BE2C (cell line): ENCODE measurements around the gene ASIC5.

Source experiments
- DNase-seq: peaks from one replicate; pipeline ENCODE4 v3.0.0-alpha.2; 2020
- H3K27me3 ChIP-seq: fragments of 250-450 bp; sonication (Bioruptor Pico); 2 replicates; pipeline ENCODE4 v1.5.1; 2020; ENCODE audit warnings: mild to moderate bottlenecking
- H3K36me3 ChIP-seq: fragments of 250-450 bp; sonication (Bioruptor Pico); 2 replicates; pipeline ENCODE4 v1.5.1; 2020; ENCODE audit warnings: mild to moderate bottlenecking
- H3K4me1 ChIP-seq: fragments of 250-450 bp; sonication (Bioruptor Pico); 2 replicates; pipeline ENCODE4 v1.5.1; 2020
- H3K4me3 ChIP-seq: 2 replicates; pipeline ENCODE4 v1.5.1; 2011; ENCODE audit warnings: low read depth, low read length
- H3K9me3 ChIP-seq: fragments of 250-450 bp; sonication (Bioruptor Pico); 2 replicates; pipeline ENCODE4 v1.5.1; 2020
- CTCF ChIP-seq: IDR thresholded peaks from 2 replicates; pipeline ENCODE4 v1.5.1; 2012; ENCODE audit warnings: mild to moderate bottlenecking, low read depth, low read length

The ASIC5 gene

GRCh38 chr4:155846929-155847328 lies 19.1 kb downstream of the ASIC5 start:
- Histone ChIP-seq H3K4me1 (no peaks in the 10 kb centered on the region), H3K4me3 (no peak overlapping the region), H3K9me3 (no peaks in the 10 kb centered on the region), H3K36me3 (no peaks in the 10 kb centered on the region), H3K27me3 (no peaks in the 10 kb centered on the region)
- TF ChIP-seq CTCF: no peak
- DNase-seq: no peak

- no peaks in the 10 kb centered on the region for H3K36me3 ChIP-seq
- peaks cover 3% of the 10 kb centered on the region for H3K27me3 ChIP-seq
- no peak for DNase-seq
- no peaks in the 10 kb centered on the region for H3K9me3 ChIP-seq
- H3K4me1 ChIP-seq: no peaks in the 10 kb centered on the region
- no peak overlapping the region for H3K4me3 ChIP-seq
- no peak for TF ChIP-seq CTCF
Measured at GRCh38 chr4:155842080-155842479, 24.0 kb downstream of the ASIC5 start.

- Histone ChIP-seq H3K4me3 (no peak overlapping the region), H3K4me1 (no peaks in the 10 kb centered on the region), H3K9me3 (no peaks in the 10 kb centered on the region; the same call in 1 of the 2 replicates), H3K27me3 (peaks cover 3% of the 10 kb centered on the region), H3K36me3 (no peaks in the 10 kb centered on the region)
- TF ChIP-seq CTCF: no peak
- no peak for DNase-seq
Measured at GRCh38 chr4:155837203-155837796, 28.8 kb downstream of the ASIC5 start.

GRCh38 chr4:155832664-155833063 lies 33.4 kb downstream of the ASIC5 start:
- DNase-seq: no peak

GRCh38 chr4:155828628-155829027 lies 37.4 kb downstream of the ASIC5 start:
- no peaks in the 10 kb centered on the region; the same call in 1 of the 2 replicates for H3K27me3 ChIP-seq
- no peak for DNase-seq
- no peak for TF ChIP-seq CTCF
- H3K9me3 ChIP-seq: no peaks in the 10 kb centered on the region; the same call in 1 of the 2 replicates
- no peak overlapping the region for H3K4me3 ChIP-seq
- H3K36me3 ChIP-seq: no peaks in the 10 kb centered on the region
- H3K4me1 ChIP-seq: no peaks in the 10 kb centered on the region

More at GRCh38 chr4:155832664-155833063, 33.4 kb downstream of the ASIC5 start:
- no peak for TF ChIP-seq CTCF
- Histone ChIP-seq H3K4me1 (no peaks in the 10 kb centered on the region), H3K9me3 (no peaks in the 10 kb centered on the region; the same call in 1 of the 2 replicates), H3K36me3 (no peaks in the 10 kb centered on the region), H3K27me3 (peaks cover 3% of the 10 kb centered on the region), H3K4me3 (no peak overlapping the region)

GRCh38 chr4:155822572-155822971 lies 43.5 kb downstream of the ASIC5 start:
- peaks cover 10% of the 10 kb centered on the region; the same call in 1 of the 2 replicates for H3K27me3 ChIP-seq
- no peak overlapping the region for H3K4me3 ChIP-seq
- no peak for DNase-seq
- no peaks in the 10 kb centered on the region for H3K36me3 ChIP-seq
- TF ChIP-seq CTCF: no peak
- H3K9me3 ChIP-seq: no peaks in the 10 kb centered on the region; the same call in 1 of the 2 replicates
- no peaks in the 10 kb centered on the region for H3K4me1 ChIP-seq
